Astrocyte of the hippocampus (primary cell): ENCODE results near the gene KLHL17.

ENCODE experiments used
- DNase-seq: peaks from one replicate; pipeline ENCODE4 v3.0.0; 2011; ENCODE audit warnings: low read depth, low spot score

KLHL17 gene

GRCh38 chr1:921011-921837 is 39.2 kb upstream of the KLHL17 start:
- DNase-seq = peak; percentile 90

DNA sequence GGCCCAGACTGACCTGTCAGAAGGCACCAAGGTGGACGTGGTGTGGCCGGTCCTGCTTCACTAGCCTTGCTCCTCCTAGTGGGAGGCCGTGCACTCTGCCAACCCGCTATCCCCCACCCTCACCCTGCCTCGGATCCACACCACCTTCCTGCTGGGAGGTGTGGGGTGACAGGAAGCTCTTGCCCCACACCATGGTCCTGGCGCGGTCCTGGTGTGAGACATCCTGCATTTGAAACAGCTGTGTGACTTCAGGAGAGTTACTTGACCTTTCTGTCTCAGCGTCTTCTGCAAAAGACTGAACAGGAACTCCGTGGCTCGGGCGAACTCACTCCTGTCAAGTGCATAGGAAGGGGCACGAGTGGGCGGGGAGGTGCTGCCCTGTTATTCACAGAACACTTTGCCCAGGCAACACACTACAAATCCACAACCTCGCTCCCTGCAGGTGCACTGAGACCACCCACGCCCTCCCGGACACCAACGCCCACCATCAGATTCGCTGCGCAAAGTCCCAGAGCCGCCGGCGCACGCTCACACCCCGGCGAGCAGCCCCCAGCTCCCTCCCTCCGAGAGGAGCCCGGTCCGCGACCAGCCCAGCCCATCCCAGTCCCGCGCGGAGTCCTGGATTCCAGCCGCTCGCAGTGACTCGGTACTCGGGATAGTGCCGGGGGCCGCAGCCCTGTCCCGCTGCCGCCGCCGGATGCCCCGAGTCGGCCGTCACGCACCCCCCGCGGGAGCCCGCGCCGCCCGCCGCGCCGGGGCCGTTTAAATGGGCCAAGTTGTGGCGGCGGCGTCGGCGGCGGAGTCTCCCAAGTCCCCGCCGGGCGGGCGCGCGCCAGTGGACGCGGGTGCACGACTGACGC is 37.0 kb upstream of the KLHL17 start, which contains the start of gene SAMD11:
Gene SAMD11 (plus strand): TSS at position 793 of the 860 bp plus-strand sequence. CDS start 509 bp downstream, outside the sequence.
- peak; percentile 96 for DNase-seq

GRCh38 chr1:923991-924655 is 36.3 kb upstream of the KLHL17 start:
- no peak for DNase-seq

DNA sequence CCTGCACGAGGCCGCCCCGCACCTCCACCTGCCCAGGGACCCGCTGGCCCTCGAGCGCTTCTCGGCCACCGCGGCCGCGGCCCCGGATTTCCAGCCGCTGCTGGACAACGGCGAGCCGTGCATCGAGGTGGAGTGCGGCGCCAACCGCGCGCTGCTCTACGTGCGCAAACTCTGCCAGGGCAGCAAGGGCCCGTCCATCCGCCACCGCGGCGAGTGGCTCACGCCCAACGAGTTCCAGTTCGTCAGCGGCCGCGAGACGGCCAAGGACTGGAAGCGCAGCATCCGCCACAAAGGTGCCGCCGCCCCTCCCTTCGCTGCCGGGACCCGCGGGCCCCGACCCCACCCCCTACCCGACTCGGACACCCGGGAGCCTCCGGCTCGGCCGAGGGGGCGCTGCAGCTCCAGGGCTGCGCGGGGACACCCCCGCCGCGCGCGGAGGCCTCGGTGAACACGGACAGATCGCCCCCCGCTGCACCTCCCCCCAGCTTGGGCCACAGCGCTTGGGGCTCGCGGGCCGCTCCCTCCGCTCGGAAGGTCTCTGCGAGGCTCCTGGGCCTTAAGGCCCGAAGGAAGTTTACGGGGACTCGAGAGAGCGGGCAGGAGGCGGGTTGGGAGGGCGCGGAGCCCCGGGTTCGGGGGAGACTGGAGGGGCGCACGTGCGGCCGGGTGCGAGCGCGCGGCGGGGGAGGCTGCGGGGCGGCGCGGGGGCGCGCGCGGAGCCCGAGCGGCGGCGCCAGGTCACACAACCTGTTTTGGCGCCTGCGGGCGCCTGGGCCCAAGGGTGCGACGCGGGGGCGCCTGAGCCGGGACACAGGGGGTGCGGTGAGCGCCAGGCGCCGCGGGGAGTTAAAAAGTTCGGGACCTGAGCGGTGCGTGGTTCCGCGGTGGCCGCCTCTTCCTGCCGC is 35.5 kb upstream of the KLHL17 start:
- peak; percentile 74 for DNase-seq

GRCh38 chr1:925561-926421 is 34.6 kb upstream of the KLHL17 start:
- DNase-seq = peak; percentile 68

DNA sequence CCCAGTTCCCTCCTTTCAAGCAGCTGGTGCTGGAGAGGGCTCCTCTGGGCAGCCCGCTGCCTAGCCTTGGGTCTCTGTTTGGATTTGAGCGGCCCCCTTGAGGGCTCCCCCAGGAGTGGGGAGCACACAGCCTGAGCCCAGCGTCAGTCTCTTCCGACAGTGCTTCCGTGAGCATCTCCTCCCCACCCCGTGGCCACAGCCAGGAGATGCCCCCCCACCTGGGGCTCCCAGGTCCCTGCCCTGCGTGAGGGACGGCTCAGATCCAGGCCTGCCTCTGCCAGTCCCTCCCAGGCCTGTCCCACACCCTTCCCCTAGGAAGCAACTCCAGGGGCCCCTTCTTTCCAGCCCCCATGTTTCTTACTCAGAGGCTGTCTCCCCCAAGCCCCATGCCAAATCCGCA is 33.1 kb upstream of the KLHL17 start:
- DNase-seq = no peak

GRCh38 chr1:927748-928147 is 32.6 kb upstream of the KLHL17 start:
- no peak for DNase-seq

GRCh38 chr1:928825-929661 is 31.3 kb upstream of the KLHL17 start:
- no peak for DNase-seq

GRCh38 chr1:929712-930632 is 30.4 kb upstream of the KLHL17 start:
- no peak for DNase-seq

GRCh38 chr1:930633-931138 is 29.7 kb upstream of the KLHL17 start:
- no peak for DNase-seq

GRCh38 chr1:931380-932172 is 28.8 kb upstream of the KLHL17 start:
- no peak for DNase-seq

DNA sequence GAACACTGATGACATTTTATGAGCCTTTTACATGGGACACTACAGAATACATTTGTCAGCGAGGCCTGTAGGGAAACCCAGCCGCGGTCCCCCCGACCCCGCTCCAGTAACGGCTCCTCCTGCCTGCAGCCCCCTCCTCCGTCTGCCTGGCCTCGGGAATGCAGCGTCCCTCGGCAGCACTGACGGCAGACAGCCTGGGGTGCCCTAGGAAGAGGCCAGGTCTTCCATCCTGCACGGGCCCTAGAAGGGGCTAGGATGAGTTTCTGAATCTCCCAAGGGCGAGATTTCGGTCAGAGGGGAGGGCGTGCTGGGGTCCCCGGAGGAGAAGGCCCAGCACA is 28.2 kb upstream of the KLHL17 start:
- no peak for DNase-seq

GRCh38 chr1:932776-933602 is 27.4 kb upstream of the KLHL17 start:
- no peak for DNase-seq

GRCh38 chr1:933603-933940 is 26.8 kb upstream of the KLHL17 start:
- no peak for DNase-seq

DNA sequence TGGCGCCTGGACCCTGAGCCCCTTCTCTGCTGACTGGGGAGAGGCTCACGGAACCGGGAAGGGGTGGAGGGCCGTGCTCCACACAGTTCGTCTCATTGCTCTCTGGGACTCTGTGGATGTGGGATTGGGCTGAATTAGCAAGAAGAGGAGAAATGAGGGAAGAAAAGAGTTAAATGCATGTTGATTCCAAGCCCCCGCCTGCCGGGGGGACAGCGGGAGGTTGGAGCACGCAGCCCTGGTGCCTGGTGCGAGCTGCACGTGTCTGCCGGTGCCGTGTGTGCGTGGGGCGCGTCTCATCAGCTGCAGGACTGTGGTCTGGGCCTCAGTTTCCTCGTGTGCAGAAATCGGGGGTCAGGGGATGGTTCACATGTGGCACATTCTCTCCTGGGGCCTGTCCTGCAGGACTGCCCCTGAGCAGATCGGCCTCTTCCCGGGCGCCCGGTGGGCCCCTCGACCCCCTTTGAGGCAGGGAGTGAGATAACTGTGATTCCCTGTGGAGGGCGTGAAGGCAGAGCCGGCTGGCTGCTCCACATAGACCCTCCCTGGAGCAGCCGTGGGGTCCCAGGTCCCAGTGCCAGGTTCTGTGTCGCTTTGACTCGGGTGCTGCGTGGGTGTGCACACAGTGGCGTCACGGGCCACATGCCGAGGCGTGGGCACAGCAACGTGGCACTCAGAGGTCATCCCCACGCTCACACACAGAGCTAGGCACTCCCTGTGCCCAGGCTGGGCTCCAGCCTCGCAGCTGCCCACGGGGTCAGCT is 25.2 kb upstream of the KLHL17 start:
- DNase-seq = no peak
